ENCODE measurements around the gene DIPK1C. TPM values are rescaled to one million over a fixed set of nuclear protein-coding genes. Genes with fewer than 3 reads are reported as not detected.

Gene DIPK1C
- total and polyA plus RNA-seq, 9 of the 15 experiments (the other 6 are each of a cell fraction or from before 2014, with no cell fraction given): 0.04 to 0.32 (median 0.15) TPM; not detected in 2

DNA sequence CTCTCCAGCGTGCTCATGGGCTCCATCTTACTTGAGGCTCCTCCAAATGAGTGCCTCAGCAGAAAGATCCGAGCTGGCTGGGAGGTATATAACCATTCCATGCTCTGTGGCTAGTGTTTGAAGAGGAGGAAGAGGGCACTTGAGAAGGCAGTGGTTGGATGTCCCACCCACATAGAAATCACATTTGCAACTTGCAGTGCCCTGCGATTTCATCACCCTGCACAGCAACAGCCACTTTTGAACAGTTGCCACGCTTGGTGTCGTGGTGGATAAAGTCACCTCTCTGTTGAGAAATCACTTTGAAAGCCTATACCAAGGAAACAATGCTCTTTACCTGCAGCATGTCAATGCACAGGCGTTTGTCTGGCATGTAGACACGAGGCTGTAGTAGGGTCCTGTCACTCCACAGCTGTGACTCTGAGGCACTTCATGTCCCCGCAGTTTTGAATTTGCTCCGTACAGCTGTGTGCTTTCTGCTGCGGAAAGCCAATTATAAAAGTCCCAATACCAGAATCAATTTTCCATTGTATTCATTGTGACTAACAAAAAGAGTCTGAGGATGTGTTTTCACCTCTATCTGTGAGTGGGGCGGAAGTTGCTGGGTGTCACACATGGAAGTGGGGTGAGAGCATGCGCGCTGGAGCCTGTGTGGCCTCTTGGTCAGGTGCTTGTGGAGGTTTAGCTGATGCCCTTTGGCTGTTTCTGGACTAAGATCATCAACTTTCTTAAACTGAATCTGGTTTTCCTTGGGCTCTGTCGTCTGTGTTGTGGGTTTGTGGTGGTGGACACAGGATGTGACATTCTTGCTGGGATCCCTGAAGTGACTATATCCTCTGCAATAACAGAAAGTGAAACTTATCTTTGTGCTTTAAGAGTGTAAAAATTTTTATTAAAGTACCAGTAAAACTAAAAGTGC, 41.9 kb upstream of the DIPK1C start (continued):
- TF ChIP-seq, protein P1, sequence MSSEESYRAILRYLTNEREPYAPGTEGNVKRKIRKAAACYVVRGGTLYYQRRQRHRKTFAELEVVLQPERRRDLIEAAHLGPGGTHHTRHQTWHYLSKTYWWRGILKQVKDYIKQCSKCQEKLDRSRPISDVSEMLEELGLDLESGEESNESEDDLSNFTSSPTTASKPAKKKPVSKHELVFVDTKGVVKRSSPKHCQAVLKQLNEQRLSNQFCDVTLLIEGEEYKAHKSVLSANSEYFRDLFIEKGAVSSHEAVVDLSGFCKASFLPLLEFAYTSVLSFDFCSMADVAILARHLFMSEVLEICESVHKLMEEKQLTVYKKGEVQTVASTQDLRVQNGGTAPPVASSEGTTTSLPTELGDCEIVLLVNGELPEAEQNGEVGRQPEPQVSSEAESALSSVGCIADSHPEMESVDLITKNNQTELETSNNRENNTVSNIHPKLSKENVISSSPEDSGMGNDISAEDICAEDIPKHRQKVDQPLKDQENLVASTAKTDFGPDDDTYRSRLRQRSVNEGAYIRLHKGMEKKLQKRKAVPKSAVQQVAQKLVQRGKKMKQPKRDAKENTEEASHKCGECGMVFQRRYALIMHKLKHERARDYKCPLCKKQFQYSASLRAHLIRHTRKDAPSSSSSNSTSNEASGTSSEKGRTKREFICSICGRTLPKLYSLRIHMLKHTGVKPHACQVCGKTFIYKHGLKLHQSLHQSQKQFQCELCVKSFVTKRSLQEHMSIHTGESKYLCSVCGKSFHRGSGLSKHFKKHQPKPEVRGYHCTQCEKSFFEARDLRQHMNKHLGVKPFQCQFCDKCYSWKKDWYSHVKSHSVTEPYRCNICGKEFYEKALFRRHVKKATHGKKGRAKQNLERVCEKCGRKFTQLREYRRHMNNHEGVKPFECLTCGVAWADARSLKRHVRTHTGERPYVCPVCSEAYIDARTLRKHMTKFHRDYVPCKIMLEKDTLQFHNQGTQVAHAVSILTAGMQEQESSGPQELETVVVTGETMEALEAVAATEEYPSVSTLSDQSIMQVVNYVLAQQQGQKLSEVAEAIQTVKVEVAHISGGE (CRISPR knock-in tag; IDR thresholded peaks at IDR 0.05): no peak
- TF ChIP-seq POLR2H (tag; IDR thresholded peaks at IDR 0.05; ENCODE audit: low read depth) (0 out of 2 replicates have a peak, but pooled peaks have one; percentile 31), NUFIP1 (IDR thresholded peaks at IDR 0.05; ENCODE audit: partially characterized antibody) (no peak), ZNF551 (CRISPR knock-in tag; IDR thresholded peaks at IDR 0.05) (no peak), ZNF57 (CRISPR knock-in tag; IDR thresholded peaks at IDR 0.05) (no peak), ERF (CRISPR knock-in tag; IDR thresholded peaks at IDR 0.05) (no peak), CHD1 (IDR thresholded peaks at IDR 0.05; ENCODE audit: low read length) (no peak), RBM14 (IDR thresholded peaks at IDR 0.05; ENCODE audit: borderline replicate concordance, insufficient read depth, low read depth, low read length) (no peak), ELF1 (tag; IDR thresholded peaks at IDR 0.05) (peak; percentile 56; the same call in 1 of the 2 replicates), NCOA1 (IDR thresholded peaks at IDR 0.05; ENCODE audit: low read depth) (no peak), TCF3 (CRISPR knock-in tag; IDR thresholded peaks at IDR 0.05) (no peak), FOXP1 (CRISPR knock-in tag; IDR thresholded peaks at IDR 0.05) (no peak), ZNF583 (CRISPR knock-in tag; IDR thresholded peaks at IDR 0.05) (no peak), NR2C1 (IDR thresholded peaks at IDR 0.05) (no peak), NR2C1 (tag; IDR thresholded peaks at IDR 0.05) (no peak), SIX5 (IDR thresholded peaks at IDR 0.05; ENCODE audit: borderline replicate concordance in 1 of 2, insufficient read depth in 1 of 2, low read depth in 1 of 2, low read length in 2 of 2) (no peak), ZNF212 (CRISPR knock-in tag; IDR thresholded peaks at IDR 0.05) (no peak), ZKSCAN3 (CRISPR knock-in tag; IDR thresholded peaks at IDR 0.05) (no peak), RFX5 (IDR thresholded peaks at IDR 0.05; ENCODE audit: low read depth, low read length) (no peak), ESRRA (IDR thresholded peaks at IDR 0.05; ENCODE audit: borderline replicate concordance, low read depth) (no peak), EP400 (IDR thresholded peaks at IDR 0.05) (no peak), ELF2 (CRISPR knock-in tag; IDR thresholded peaks at IDR 0.05) (no peak), RAD51 (IDR thresholded peaks at IDR 0.05; ENCODE audit: borderline replicate concordance, low read depth) (no peak)
- TF ChIP-seq, protein P2, sequence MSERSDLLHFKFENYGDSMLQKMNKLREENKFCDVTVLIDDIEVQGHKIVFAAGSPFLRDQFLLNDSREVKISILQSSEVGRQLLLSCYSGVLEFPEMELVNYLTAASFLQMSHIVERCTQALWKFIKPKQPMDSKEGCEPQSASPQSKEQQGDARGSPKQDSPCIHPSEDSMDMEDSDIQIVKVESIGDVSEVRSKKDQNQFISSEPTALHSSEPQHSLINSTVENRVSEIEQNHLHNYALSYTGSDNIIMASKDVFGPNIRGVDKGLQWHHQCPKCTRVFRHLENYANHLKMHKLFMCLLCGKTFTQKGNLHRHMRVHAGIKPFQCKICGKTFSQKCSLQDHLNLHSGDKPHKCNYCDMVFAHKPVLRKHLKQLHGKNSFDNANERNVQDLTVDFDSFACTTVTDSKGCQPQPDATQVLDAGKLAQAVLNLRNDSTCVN (CRISPR knock-in tag; IDR thresholded peaks at IDR 0.05): no peak
- TF ChIP-seq, protein P3, sequence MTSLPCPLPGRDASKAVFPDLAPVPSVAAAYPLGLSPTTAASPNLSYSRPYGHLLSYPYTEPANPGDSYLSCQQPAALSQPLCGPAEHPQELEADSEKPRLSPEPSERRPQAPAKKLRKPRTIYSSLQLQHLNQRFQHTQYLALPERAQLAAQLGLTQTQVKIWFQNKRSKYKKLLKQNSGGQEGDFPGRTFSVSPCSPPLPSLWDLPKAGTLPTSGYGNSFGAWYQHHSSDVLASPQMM (CRISPR knock-in tag; IDR thresholded peaks at IDR 0.05): no peak
